ENCODE measurements around the gene KCNMA1. TPM values are rescaled to one million over a fixed set of nuclear protein-coding genes. Genes with fewer than 3 reads are reported as not detected.

Gene KCNMA1
- total RNA-seq, 1 experiment from 2014 or later, result 0.49 TPM

DNA sequence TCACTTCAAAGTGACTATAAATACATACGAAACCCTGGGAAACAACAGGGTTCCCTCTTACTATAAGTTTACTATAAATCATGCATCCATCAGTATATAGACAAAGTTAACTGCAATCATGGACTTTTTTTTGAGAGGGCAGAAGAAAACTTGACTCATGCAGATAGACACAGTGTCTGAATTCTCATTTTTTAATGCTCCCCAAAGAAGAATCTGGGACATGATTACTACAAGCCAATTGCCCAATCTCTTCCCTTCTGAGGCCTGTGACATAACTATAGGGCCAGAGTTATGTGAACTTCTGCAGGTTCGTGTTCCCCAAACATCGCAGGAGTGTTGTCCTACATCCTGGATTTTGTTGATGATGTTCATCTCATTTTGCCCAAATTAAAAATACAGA lies 376.5 kb downstream of the KCNMA1 start:
- DNase-seq (ENCODE audit: low read depth, low spot score) (no peak), ATAC-seq (no peak)
- Histone ChIP-seq H3K9ac (ENCODE audit: low read length) (no peak overlapping the region), H3K4me1 (ENCODE audit: control insufficient read depth in 1 of 2, insufficient read depth in 2 of 2, low read length in 2 of 2) (no peaks in the 10 kb centered on the region), H4K20me1 (ENCODE audit: insufficient read depth) (no peaks in the 10 kb centered on the region), H3K36me3 (ENCODE audit: control insufficient read depth in 1 of 2, insufficient read depth in 2 of 2, low read length in 2 of 2) (no peaks in the 10 kb centered on the region), H2AFZ (ENCODE audit: low read depth, low read length, poor library complexity, severe bottlenecking) (no peak overlapping the region), H3K79me2 (ENCODE audit: insufficient read depth, low read length) (no peaks in the 10 kb centered on the region), H3K9me3 (ENCODE audit: control insufficient read depth in 1 of 2, insufficient read depth in 1 of 2, low read depth in 1 of 2, low read length in 2 of 2) (no peaks in the 10 kb centered on the region), H3K27me3 (ENCODE audit: insufficient read depth, low read length) (peaks cover 48% of the 10 kb centered on the region), H3K4me3 (replicated peaks in 1 of 2; ENCODE audit: low read depth in 1 of 2, low read length in 2 of 2) (no peak overlapping the region), H3K27ac (ENCODE audit: low read depth, low read length) (no peak overlapping the region), H3K4me2 (ENCODE audit: low read length) (no peak overlapping the region), H3K9me2 (ENCODE audit: insufficient read depth) (no peaks in the 10 kb centered on the region)
- no peak for TF ChIP-seq YY1 (IDR thresholded peaks at IDR 0.05; ENCODE audit: extremely low read depth, insufficient replicate concordance, low read depth, low read length)
- TF ChIP-seq, protein P1, sequence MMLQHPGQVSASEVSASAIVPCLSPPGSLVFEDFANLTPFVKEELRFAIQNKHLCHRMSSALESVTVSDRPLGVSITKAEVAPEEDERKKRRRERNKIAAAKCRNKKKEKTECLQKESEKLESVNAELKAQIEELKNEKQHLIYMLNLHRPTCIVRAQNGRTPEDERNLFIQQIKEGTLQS (IDR thresholded peaks at IDR 0.05), result no peak
- no peak for TF ChIP-seq FOSL1 (IDR thresholded peaks at IDR 0.05; ENCODE audit: low read depth)
- no peak for TF ChIP-seq CBX3 (IDR thresholded peaks at IDR 0.05; ENCODE audit: low read depth)
- no peak for TF ChIP-seq SP1 (IDR thresholded peaks at IDR 0.05; ENCODE audit: low read depth)
- ChIA-PET RAD21 (ENCODE audit: low non-redundant PET in 1 of 2, low total read pairs in 2 of 2, uncharacterized antibody in 2 of 2, unreplicated experiment in 2 of 2) (no interaction called here), CTCF (no interaction called here), POLR2A (no interaction called here)
- BruUV-seq (replicated peaks), result no TSS peak
- intact Hi-C loops (cut with micrococcal nuclease), result no loop called here

- no peaks in the 10 kb centered on the region for H3K9me3 ChIP-seq (ENCODE audit: control insufficient read depth in 1 of 2, insufficient read depth in 1 of 2, low read depth in 1 of 2, low read length in 2 of 2)
- ChIA-PET POLR2A (no interaction called here), CTCF (no interaction called here), RAD21 (ENCODE audit: low non-redundant PET in 1 of 2, low total read pairs in 2 of 2, uncharacterized antibody in 2 of 2, unreplicated experiment in 2 of 2) (no interaction called here)
- no peak overlapping the region for H2AFZ ChIP-seq (ENCODE audit: low read depth, low read length, poor library complexity, severe bottlenecking)
- H3K36me3 ChIP-seq (ENCODE audit: control insufficient read depth in 1 of 2, insufficient read depth in 2 of 2, low read length in 2 of 2), result no peaks in the 10 kb centered on the region
- no peak overlapping the region for H3K4me2 ChIP-seq (ENCODE audit: low read length)
- DNase-seq (ENCODE audit: low read depth, low spot score), result no peak
- H3K9me2 ChIP-seq (ENCODE audit: insufficient read depth), result no peaks in the 10 kb centered on the region
- H3K9ac ChIP-seq (ENCODE audit: low read length), result no peak overlapping the region
- no peak for TF ChIP-seq SP1 (IDR thresholded peaks at IDR 0.05; ENCODE audit: low read depth)
- TF ChIP-seq, protein P1 (IDR thresholded peaks at IDR 0.05), result no peak
- H3K27ac ChIP-seq (ENCODE audit: low read depth, low read length), result no peak overlapping the region
- no peaks in the 10 kb centered on the region for H4K20me1 ChIP-seq (ENCODE audit: insufficient read depth)
- no peak overlapping the region for H3K4me3 ChIP-seq (replicated peaks in 1 of 2; ENCODE audit: low read depth in 1 of 2, low read length in 2 of 2)
- no TSS peak for BruUV-seq (replicated peaks)
- intact Hi-C loops (cut with micrococcal nuclease), result loop anchor here (10.0 kb wide), 1 partner anchor 235 kb away; no protein-coding TSS in a partner anchor
- no peaks in the 10 kb centered on the region for H3K4me1 ChIP-seq (ENCODE audit: control insufficient read depth in 1 of 2, insufficient read depth in 2 of 2, low read length in 2 of 2)
- H3K27me3 ChIP-seq (ENCODE audit: insufficient read depth, low read length), result peaks cover 39% of the 10 kb centered on the region
- no peak for ATAC-seq
- H3K79me2 ChIP-seq (ENCODE audit: insufficient read depth, low read length), result no peaks in the 10 kb centered on the region
Measured at GRCh38 chr10:77259171-77259874, 378.3 kb downstream of the KCNMA1 start.

All from HCT116 (cell line).